B cell (primary cell): Measurements from ENCODE around the gene NKX3-2.

ENCODE experiments used
- CTCF ChIP-seq: fragments of 200-600 bp; IDR thresholded peaks from one replicate; pipeline ENCODE4 v1.8.0; 2022; ENCODE audit warnings: antibody characterized with exemption, mild to moderate bottlenecking
- EZH2 ChIP-seq: IDR thresholded peaks from 2 replicates; pipeline ENCODE4 v1.6.1; 2012; ENCODE audit warnings: borderline replicate concordance, low read depth, mild to moderate bottlenecking, moderate library complexity, low read length; ENCODE audit not compliant: insufficient read depth, poor library complexity, severe bottlenecking

DNA sequence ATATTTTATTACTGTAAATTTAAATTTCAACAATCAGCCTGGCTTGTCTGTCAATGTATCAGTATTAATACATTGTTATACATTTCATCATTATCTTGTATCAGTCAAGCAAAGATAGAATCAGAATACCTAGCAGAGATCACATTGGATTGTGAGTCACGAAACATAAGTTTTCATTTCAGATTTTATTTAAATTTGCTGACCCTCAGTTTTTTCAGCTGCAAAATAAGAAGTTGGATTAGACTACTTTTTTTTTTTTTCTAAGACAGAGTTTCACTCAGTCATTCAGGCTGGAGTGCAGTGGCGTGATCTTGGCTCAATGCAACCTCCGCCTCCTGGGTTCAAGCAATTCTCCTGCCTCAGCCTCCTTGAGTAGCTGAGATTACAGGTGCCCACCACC lies 33.4 kb upstream of the NKX3-2 start:
- TF ChIP-seq CTCF: no peak
- no peak for TF ChIP-seq EZH2
